HG03460 (cell line): Measurements from ENCODE around the gene MYRIP.
"Not testable (repeated sequence)": the region's sequence is repeated elsewhere in the genome, so short reads cannot be mapped to it uniquely, and the experiment has no call there.

ENCODE experiments used
- ATAC-seq: cut with Tn5 transposase; IDR thresholded peaks from one replicate; pipeline ENCODE4 v1.9.1; 2021; ENCODE audit not compliant: unreplicated experiment

MYRIP gene

DNA sequence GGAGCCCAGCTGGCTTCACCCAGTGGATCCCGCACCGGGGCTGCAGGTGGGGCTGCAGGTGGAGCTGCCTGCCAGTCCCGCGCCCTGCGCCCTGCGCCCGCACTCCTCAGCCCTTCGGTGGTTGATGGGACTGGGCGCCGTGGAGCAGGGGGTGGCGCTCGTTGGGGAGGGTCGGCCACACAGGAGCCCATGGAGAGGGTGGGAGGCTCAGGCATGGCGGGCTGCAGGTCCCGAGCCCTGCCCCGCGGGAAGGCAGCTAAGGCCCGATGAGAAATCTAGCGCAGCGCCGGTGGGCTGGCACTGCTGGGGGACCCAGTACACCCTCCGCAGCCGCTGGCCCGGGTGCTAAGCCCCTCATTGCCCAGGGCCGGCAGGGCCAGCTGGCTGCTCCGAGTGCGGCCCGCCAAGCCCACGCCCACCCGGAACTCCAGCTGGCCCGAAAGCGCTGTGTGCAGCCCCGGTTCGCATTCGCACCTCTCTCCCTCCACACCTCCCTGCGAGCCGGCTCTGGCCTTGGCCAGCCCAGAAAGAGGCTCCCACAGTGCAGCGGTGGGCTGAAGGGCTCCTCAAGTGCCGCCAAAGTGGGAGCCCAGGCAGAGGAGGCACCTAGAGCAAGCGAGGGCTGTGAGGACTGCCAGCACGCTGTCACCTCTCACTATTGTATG is 268.6 kb downstream of the MYRIP start:
- ATAC-seq, result not testable (repeated sequence)

DNA sequence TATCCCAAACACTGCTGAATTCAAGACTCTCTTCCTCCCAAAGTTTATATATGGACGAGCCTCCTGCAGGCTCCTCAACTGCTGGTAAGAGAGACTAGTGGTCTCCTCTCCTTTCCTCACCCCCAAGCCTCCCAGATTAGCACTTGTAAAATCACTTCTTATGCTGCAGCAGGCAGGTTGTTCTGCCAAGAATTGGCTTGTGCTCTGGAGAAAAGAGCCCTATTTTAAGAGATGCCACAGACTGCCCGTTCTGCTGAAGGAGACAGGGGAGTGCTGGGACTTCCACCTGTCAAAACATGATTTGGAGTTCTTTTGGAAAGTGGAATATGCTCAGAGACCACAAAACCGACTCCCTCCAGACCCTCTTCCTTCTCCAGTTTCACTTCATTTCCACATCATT is 269.2 kb downstream of the MYRIP start:
- no peak for ATAC-seq

DNA sequence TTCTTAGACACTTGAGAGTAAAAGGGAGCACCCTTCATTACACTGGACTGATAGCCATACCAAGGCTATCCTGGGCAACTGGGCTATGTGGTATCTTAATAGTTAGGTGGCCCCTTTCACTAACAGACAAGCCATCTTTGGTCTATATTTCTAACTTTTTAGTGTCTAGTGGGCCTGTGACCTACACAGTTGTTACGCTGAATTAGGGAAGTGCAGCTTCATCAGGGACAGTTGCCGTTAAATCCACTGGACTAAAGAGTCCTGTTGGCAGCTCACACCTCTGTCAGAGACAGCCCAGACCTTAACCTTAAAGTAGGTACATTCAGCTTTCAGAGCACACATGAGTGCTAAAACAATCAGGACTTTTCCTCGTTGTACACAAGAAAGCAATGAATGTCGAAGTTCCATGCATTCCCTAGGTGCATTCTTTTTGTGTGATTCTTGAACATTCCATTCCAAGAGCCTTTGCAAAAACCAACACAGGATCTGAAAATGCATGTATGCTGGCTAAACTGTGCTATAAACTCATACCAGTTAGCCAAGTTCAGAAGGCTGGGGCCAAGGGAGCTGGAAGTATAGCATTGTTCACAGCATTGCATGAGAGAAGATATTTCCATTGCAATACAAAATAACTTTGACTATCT is 269.9 kb downstream of the MYRIP start:
- no peak for ATAC-seq

DNA sequence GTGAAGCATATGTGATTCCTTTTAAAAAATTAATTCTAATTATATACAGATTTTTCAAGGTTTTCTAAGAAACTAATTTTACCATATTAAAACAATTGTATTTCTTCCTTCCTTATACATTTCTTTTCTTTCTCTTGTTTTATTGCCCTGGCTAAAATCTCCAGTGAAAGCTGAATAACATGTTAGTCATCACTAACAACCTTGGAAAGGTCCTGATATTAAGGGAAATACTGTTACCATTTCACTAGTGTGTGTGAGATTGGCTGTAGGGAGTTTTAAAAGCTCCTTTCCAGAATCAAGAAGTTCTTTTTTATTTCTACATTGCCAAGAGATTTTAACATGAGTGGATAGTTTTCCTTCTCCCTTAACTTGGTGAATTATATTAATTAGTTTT is 270.4 kb downstream of the MYRIP start:
- ATAC-seq, result no peak

DNA sequence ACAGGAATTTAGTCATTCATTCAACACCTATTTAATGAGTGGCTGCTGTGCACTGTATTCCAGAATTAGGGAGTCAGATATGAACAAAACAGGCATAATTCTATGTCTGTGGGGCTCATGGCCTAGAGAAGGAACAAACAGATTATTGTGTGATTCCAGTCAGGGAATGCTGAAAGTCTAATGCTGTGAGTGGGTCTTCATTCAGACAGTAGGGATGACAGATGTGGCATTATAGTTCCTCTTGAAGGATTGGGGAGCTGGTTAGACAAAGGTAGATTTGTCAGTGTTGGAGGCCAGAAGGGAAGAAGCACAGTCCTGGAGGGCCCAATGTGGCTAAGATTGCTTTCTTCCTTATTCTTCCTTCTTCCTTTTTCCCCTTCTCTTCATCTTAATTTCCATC is 273.7 kb downstream of the MYRIP start:
- ATAC-seq, result no peak

DNA sequence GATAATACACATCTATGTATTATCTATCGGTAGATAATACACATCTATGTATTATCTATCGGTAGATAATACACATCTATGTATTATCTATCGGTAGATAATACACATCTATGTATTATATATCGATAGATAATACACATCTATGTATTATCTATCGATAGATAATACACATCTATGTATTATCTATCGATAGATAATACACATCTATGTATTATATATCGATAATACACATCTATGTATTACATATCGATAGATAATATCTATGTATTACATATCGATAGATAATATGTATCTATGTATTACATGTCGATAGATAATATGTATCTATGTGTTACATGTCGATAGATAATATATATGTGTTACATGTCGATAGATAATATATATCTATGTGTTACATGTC is 275.0 kb downstream of the MYRIP start:
- ATAC-seq, result not testable (repeated sequence)

DNA sequence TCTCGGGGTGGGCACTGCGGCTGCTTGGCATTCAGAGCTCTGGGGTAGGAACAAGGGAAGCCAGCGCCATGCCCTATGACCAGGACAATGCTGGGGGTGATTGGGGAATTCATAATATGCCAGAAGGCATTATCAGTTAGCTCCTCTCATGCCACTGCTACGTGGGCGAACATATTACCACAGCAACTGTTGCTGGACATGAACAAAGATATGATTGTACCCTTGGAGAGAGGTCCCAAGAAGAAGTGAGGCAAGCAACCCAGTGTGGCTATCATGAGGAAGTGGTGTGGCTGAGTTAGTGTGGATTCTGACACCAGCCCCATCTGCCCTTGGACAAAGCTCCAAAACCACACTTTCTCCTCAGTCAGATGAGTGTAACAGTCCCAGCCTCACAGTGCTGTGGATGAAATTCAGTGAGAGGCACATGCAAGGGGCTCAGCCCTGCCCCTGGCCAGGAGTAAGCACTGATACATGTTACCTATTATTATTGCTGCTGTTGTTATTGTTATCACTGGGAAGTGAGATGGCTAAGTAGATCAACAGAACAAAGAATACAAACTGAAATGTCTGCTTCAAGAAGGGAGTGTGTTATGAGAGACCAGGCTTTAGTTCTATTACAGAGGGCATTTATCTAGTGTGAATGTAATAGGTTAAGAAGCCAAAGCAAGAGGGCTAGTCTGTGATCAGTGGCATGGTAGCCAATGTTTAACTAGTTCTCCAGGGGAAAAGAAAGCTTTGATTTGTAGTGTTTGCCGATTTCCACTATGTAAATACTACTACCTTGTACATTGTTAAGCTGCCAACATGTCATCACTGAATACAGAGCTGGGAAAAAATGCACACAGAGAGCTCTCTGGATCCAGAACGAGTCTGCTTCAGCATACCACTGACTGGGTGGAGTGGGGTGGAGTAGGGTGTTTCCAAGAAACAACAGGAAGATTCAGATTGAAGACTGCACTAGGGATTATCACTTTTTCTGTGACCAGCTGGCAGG is 277.8 kb downstream of the MYRIP start:
- no peak for ATAC-seq

DNA sequence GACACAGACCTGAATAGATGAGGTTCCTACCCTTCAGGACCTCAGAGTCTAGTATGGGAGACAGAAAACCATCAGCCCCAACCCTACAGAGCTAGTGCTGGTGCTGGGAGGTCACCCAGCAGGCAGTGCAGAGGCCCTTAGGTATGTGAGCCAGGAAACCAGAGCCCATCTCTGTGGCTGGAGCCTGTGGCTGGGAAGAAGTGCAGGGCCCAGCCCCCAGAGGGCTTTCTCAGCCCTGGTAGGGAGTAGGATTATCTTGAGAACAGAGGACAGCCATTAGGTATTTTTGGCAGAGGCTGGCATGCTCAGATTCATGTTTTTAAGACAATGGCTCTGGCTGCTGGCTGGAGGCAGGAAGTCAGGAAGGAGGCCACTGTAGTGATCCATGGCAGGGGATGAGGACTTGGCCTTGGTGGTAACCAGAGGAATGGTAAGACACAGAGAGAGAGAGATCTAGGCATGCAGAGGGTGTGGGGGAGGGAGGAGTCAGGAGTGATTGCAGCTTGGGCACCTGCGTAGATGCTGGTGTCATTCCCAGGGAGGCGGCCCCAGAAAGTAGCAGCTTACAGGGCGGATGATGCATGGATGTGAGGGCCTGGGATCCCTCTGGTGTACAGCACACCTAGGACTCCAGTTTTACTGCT is 279.2 kb downstream of the MYRIP start:
- ATAC-seq, result no peak

DNA sequence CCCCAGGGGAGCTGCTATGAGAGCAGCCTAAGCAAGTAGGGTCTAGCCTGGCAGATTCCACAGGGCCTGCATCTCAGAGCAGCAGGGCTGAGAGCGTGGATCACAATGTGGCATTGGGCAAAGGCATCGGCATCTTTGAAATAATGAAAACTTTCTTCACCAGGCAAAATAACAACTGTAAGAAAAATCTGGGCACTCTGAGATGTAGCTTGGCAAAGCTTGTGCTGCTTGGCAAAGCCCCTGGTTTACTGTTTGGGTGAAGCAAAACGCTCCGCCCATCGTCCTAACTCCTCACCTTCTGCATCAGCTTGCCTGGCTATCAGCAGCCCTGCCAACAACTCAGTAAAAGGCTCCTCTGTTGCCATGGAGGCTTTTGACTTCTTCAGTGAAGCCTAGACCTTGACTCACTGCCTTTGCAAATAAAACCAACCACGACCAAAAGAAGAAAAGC is 287.3 kb downstream of the MYRIP start:
- no peak for ATAC-seq

DNA sequence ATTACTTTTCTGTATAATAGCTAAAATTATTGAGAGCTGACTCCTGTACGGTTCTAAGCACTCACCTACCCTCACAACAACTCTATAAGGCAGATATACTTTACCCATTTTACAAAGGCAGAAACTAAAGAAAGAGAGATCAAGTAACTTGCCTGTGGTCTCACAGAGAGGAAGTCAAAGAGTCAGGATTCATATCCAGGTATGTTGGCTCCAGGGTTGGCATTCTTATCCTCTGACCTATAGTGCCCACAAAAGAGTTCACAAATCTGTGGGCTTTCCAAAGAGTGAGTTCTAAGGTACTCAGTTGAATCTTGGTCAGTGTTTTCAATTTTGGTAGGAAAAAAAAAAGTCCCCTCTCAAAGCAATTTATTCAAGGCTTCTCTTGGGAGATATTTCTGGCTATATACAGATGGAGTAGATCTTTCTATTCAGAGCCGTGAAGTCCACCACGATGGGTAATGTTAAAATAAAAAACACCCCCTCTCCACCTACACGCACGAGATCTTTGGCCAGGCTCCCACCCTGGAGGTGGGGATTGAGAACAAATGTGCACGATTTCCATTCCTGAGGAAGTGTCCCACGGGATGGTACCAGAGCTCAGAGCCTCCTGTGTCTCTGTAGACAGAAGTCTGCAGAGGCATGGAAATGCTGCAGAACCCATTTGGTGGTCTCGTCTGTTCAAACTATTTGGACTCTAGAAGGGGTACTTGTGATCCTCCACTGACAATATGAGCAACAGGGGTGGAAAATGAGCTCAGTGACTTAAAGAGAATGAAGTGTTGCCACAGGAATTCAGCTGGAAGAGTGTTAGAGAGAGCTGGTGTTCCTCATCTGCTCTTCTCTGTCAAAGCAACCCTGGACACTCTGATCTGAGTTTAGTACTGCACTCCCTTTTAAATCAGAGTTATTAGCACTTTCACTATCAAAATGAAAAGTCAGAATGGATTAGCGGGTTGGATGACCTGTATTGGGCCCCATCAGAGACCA is 288.0 kb downstream of the MYRIP start:
- ATAC-seq, result no peak

DNA sequence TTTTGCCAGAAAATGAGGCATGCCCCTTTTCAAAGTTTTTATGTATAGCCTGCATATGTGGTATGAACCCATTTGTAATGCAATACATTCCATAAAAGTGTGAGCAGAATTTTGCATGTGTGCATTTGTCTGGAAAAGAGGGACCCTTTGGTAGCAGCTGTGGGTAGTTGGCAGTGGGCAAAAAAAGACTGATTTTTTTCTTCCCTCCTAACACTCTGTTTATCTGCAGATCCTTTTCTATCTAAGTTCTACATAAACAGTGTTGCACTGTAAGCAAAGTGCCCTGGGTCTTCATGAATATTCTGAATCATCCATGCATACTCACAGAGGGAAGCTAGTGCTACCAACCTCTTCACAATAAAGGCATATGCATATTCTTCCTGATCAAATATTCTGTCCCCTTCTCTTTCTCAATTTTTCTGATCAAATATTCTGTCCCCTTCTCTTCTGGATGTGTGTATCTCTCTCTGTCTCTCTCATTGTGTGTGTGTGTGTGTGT is 288.9 kb downstream of the MYRIP start:
- ATAC-seq, result no peak

DNA sequence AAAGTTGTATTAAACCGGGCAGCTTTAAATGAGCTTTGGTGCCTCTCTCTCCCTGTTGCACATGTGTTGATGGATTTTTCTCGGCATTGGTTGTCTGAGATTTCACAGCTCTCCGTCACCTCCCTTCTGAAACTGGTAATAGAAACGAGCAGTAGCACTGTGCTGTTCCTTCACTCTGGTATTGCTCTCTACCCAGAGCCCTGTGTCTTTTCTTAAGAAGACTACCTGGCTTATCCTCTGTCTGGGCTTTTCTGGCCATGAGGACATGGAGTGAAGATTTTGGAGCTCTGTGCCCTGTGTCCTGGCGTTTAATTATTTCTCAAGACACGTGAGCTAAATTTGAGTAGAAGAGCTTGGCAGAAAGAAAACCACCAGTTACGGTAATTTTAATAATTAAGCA is 290.5 kb downstream of the MYRIP start:
- no peak for ATAC-seq

DNA sequence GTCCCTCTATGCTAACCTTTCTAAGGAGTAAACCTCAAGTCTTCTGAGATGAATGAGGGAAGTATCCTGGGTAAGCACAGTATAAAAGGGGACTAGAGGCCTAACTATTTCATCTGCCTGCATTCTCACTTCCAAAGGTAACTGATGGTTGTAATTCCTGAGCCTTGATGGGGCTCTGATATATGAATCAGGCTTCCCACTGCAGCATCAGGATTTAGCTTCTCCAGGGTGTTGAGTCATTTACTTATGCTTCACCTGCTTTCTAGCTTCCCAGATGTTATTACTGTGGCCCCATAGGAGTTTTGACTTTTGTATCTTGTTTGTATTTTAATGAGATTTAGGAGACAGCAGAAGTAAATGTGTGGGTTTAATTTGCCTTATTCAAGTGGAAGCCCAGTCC is 292.8 kb downstream of the MYRIP start:
- no peak for ATAC-seq

DNA sequence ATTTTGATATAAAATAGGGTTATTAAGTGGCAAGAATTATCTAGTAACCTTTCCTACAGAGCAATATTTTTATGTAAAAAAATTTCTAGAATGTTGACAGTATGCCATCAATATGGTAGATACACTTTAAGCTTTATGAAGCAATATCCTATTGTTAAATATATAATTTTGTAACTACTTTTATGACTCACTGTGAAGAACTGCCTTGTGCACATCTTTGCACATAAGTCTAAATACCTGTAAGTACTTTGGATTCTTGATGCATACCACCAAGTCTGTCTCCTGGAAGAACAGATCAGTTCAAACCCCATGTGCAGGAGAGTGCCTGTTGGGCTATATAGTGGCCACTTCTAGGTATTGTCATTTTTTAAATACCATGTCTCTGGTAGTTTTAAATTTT is 294.4 kb downstream of the MYRIP start:
- no peak for ATAC-seq

DNA sequence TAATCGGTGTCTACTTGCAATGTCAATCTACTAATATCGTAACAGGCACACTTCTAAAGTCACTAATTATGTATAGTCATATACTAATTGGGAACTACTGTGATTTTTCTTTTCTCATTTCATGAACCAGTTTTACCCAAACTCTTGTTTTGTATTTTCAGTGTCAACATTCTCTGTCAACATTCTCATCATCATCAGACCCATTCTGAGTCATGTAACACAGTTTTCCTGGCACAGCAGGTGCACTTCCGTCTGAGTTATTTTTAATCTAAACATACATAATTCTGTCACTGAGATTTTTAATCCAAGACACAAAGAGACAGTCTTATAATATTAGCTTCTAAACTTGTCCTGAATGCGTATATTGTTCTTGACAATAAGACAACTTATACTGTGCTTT is 295.0 kb downstream of the MYRIP start:
- no peak for ATAC-seq

DNA sequence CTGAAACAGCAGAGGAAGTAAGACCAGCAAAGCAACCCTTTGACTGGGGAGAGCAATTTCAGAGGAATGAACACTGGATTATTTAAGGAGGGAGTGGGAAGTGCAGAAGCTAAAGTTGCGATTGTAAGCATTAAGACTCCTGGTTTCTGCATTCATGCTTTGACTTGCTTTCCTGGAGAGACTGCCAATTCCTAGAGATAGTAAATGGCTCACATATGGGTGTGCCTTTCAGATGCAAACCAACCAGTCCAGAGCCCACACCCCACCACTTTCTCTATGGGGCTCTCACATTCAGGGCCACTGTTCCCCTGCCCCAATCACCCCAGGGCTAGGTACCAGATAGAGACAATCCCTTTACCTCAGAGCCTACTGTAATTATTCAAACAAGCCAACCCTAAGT is 299.2 kb downstream of the MYRIP start:
- no peak for ATAC-seq

DNA sequence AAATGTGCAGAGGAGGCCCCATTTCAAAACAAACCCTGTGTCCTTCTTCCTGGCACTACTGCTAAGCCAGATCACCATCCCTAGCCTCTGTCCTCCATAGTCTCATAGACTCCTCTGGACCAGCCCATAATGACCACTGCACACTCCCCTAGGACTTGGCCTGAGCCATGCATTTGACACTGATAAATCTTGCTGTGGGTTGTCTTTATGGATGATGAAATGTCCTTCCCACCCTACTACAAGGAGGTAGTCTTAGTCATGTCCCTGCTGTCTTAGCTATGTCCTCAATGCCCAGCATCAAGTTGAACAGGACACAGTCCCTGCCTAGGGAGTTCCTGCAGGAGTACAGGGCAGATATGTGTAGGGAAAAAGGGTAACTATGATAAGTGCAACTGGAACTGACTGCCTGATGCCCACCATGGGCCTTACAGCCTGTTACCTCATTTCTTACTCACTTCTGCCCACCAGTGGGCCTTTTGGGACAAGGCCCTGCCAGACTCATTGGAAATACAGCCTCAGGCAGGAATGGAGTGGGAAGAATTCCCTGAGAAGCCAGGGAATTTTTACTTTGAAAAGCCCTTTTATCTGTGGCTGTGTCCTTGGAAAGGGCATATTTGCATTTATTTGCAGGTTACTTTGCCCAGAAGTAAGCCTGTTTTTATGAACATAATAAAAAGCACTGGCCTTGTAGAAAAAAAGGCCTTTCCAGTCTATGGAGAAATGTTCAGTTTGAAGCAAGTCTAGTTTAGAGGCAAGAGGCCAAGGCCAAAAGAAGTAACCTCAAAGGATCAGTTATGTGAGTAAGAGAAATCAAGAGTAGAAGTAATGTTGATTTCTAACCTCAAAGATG is 300.5 kb downstream of the MYRIP start:
- no peak for ATAC-seq

DNA sequence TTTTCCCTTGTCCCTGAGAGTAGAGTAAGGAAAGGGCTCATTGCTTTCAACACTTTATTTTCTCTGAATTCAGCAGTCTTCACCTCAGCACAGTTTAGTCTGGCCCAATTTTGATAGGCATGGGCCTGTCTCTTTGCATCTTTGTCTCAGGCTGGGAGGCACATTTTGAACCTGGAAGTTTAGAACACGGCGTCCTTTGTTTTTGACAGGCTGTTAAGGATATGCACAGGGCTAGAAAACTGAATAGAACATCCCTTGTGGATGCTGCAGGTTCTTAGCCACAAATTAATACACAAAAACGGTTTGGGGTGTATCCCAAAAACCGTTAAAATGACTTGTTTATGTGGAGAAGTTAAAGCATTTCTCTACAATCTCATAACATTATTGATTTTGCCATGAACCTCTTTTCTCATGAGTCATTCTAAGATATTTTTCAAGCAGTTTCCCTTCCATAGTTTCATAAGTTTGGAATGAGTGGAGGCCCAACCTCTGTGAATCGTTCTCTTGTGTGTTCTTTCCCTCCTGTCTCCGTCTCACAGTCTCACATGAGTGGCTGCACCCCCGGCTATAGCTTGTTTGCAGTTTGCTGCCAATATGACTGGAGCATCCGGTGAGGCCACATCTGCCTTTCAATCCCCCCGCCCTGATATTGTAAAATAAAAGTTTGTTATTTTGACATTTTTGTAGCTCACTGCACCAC is 307.2 kb downstream of the MYRIP start:
- ATAC-seq, result no peak
